Breast epithelium (tissue), 4 donors: ENCODE data around the gene CAPN9. TPM values are rescaled to one million over a fixed set of nuclear protein-coding genes. Genes with fewer than 3 reads are reported as not detected.

Experiments
- DNase-seq, 2 donors: peaks; one replicate each; pipeline ENCODE4 v3.0.0-alpha.2; 2019; ENCODE audit warnings: low spot score in 2 of 2
- H3K27ac ChIP-seq, 2 donors: fragments of 200-600 bp; sonication (generic) in 1 of 2; one replicate each; pipeline ENCODE4 v1.5.1; 2016 to 2019; ENCODE audit warnings: mild to moderate bottlenecking in 1 of 2
- H3K27me3 ChIP-seq, 2 donors: fragments of 200-600 bp; sonication (generic) in 1 of 2; one replicate each; pipeline versions ENCODE4 v1.5.1 to v1.6.0; 2017 to 2019; ENCODE audit warnings: control low read depth in 1 of 2, mild to moderate bottlenecking in 1 of 2
- H3K36me3 ChIP-seq: fragments of 200-600 bp; one replicate; pipeline ENCODE4 v1.5.1; 2019
- H3K4me1 ChIP-seq, 2 donors: fragments of 200-600 bp; sonication (generic); one replicate each; pipeline ENCODE4 v1.5.1; 2016 to 2019; ENCODE audit warnings: control low read depth in 1 of 2
- H3K4me3 ChIP-seq, 3 donors: fragments of 200-600 bp; sonication (generic); 1 replicate in 2 of 3; 2 replicates in 1 of 3; pipeline ENCODE4 v1.5.1; 2016 to 2019; ENCODE audit warnings: mild to moderate bottlenecking in 3 of 3, moderate library complexity in 2 of 3
- H3K9me3 ChIP-seq, 2 donors: fragments of 200-600 bp; sonication (generic) in 1 of 2; one replicate each; pipeline ENCODE4 v1.5.1; 2016 to 2019; ENCODE audit warnings: control low read depth in 1 of 2
- CTCF ChIP-seq, 3 donors: fragments of 450-650 bp; IDR thresholded peaks; one replicate each; pipeline ENCODE4 v1.5.1; 2016 to 2017; ENCODE audit warnings: antibody characterized with exemption in 3 of 3, mild to moderate bottlenecking in 3 of 3, moderate library complexity in 3 of 3
- POLR2A ChIP-seq: fragments of 450-650 bp; IDR thresholded peaks from one replicate; pipeline ENCODE4 v1.6.1; 2016; ENCODE audit warnings: antibody characterized with exemption, mild to moderate bottlenecking, moderate library complexity
- POLR2AphosphoS5 ChIP-seq, 3 donors: sonication (generic); formaldehyde crosslinking; IDR thresholded peaks; one replicate each; pipeline ENCODE4 v1.6.1; 2017; ENCODE audit warnings: antibody characterized with exemption in 3 of 3
- intact Hi-C: fragments of 100-400 bp; cut with DNase I; formaldehyde crosslinking; loops from one replicate; pipeline ENCODE4 v1.15.1; 2023; ENCODE audit warnings: low total_unique reads
- total RNA-seq, 3 donors: library from RNA; depleted of rRNA; stranded (reverse); fragments of >200 nt; gene quantifications; one replicate each; pipeline ENCODE4 v1.1.0, GENCODE V29; 2016

CAPN9 gene
- total RNA-seq, 3 donors from 2014 or later: 2.3 TPM; not detected in 2

GRCh38 chr1:230745071-230745470 lies 2.1 kb upstream of the CAPN9 start:
- intact Hi-C loops: no loop called here
- no peaks in the 10 kb centered on the region for H3K27me3 ChIP-seq
- TF ChIP-seq CTCF (IDR thresholded peaks at IDR 0.05) (no peak), POLR2A (no peak), POLR2AphosphoS5 (IDR thresholded peaks at IDR 0.05) (no peak)
- H3K4me1 ChIP-seq: no peaks in the 10 kb centered on the region
- no peaks in the 10 kb centered on the region for H3K36me3 ChIP-seq
- H3K4me3 ChIP-seq: no peak overlapping the region
- DNase-seq: no peak
- H3K9me3 ChIP-seq: no peaks in the 10 kb centered on the region
- H3K27ac ChIP-seq: no peak overlapping the region

DNA sequence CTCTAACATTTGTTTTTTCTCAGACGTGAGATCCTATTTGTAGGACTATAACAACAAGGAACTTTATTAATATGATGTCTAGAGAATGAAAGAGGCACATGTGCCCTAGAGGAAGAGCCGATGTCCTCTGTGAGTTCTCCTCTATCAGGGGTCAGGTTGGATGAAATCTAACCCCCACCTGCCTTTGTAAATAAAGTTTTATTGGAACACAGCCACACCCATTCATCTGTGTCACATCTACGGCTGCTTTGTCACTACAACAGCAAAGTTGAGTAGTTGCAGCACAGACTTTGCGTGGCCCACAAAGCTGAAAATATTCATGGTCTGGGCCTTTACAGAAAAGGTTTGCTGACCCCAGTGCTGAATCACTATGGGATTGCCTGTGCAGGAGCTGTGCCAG lies 571 bp upstream of the CAPN9 start:
- no peak for DNase-seq
- Histone ChIP-seq H3K4me3 (no peak overlapping the region), H3K27me3 (no peaks in the 10 kb centered on the region), H3K9me3 (no peaks in the 10 kb centered on the region), H3K36me3 (no peaks in the 10 kb centered on the region), H3K4me1 (no peaks in the 10 kb centered on the region), H3K27ac (no peak overlapping the region)
- no peak for TF ChIP-seq CTCF (IDR thresholded peaks at IDR 0.05)
- no peak for TF ChIP-seq POLR2AphosphoS5 (IDR thresholded peaks at IDR 0.05)
- no peak for TF ChIP-seq POLR2A
- intact Hi-C loops: no loop called here

GRCh38 chr1:230747890-230748800 lies 957 bp downstream of the CAPN9 start:
- DNase-seq: peak in 1 of 2 donors; percentile 77
- intact Hi-C loops: no loop called here
- no peak overlapping the region for H3K27ac ChIP-seq

GRCh38 chr1:230749150-230749549 lies 2.0 kb downstream of the CAPN9 start:
- no peaks in the 10 kb centered on the region for H3K9me3 ChIP-seq
- no peaks in the 10 kb centered on the region for H3K27me3 ChIP-seq
- intact Hi-C loops: no loop called here
- TF ChIP-seq POLR2AphosphoS5 (IDR thresholded peaks at IDR 0.05) (no peak), CTCF (IDR thresholded peaks at IDR 0.05) (no peak), POLR2A (no peak)
- H3K27ac ChIP-seq: no peak overlapping the region
- H3K36me3 ChIP-seq: no peaks in the 10 kb centered on the region
- H3K4me1 ChIP-seq: no peaks in the 10 kb centered on the region
- no peak overlapping the region for H3K4me3 ChIP-seq
- DNase-seq: no peak

More at GRCh38 chr1:230747890-230748800, 957 bp downstream of the CAPN9 start:
- H3K4me1 ChIP-seq: no peaks in the 10 kb centered on the region
- H3K4me3 ChIP-seq: no peak overlapping the region
- no peaks in the 10 kb centered on the region for H3K9me3 ChIP-seq
- TF ChIP-seq POLR2AphosphoS5 (IDR thresholded peaks at IDR 0.05) (no peak), CTCF (IDR thresholded peaks at IDR 0.05) (no peak), POLR2A (no peak)
- H3K27me3 ChIP-seq: no peaks in the 10 kb centered on the region
- H3K36me3 ChIP-seq: no peaks in the 10 kb centered on the region

DNA sequence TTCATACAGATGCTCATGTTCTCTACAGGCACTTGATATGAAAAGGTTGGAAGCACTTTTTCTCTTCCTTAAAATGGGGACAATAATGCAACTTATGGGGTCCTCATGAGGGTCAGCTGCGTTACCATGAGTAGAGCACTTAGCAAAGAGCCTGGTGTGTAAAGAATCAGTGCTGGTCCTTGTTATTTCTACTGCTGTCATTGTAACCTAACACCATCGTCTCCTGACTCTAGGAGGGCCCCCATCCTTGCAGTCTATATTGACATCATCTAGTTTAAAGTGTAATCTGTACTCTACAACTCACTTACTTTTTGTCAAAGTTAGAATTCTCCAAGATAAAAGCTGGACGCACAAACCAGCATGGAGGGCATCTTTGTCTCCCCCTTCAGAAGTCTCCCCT lies 2.4 kb downstream of the CAPN9 start:
- no peak for TF ChIP-seq POLR2A
- no peak for TF ChIP-seq CTCF (IDR thresholded peaks at IDR 0.05)
- TF ChIP-seq POLR2AphosphoS5 (IDR thresholded peaks at IDR 0.05): no peak

More for the DNA sequence above, 2.4 kb downstream of the CAPN9 start:
- Histone ChIP-seq H3K4me1 (no peaks in the 10 kb centered on the region), H3K4me3 (no peak overlapping the region), H3K27me3 (no peaks in the 10 kb centered on the region), H3K27ac (no peak overlapping the region), H3K36me3 (no peaks in the 10 kb centered on the region), H3K9me3 (no peaks in the 10 kb centered on the region)
- intact Hi-C loops: no loop called here
- DNase-seq: no peak
